22Rv1 (cell line): ENCODE measurements around the gene SPIRE1.
"Not testable (repeated sequence)": the region's sequence is repeated elsewhere in the genome, so short reads cannot be mapped to it uniquely, and the experiment has no call there.

Experiments used
- CTCF ChIP-seq: fragments of 450-650 bp; IDR thresholded peaks from 2 replicates; pipeline ENCODE4 v1.5.1; 2017; ENCODE audit warnings: mild to moderate bottlenecking
- ZFX ChIP-seq: fragments of 450-650 bp; IDR thresholded peaks from 2 replicates; pipeline ENCODE4 v1.6.1; 2017; ENCODE audit warnings: antibody characterized with exemption, borderline replicate concordance

GRCh38 chr18:12560600-12560999 is 97.3 kb downstream of the SPIRE1 start:
- TF ChIP-seq CTCF, ZFX: not testable (repeated sequence)
